Suprapubic skin (tissue), 3 donors: ENCODE data around the gene HPDL.

ENCODE experiments used
- CTCF ChIP-seq, 2 donors: fragments of 200-600 bp in 1 of 2; fragments of 450-650 bp in 1 of 2; sonication (generic) in 1 of 2; IDR thresholded peaks; one replicate each; pipeline ENCODE4 v1.5.1; 2016 to 2019; ENCODE audit warnings: antibody characterized with exemption in 2 of 2, mild to moderate bottlenecking in 1 of 2, moderate library complexity in 1 of 2
- EP300 ChIP-seq: sonication (generic); formaldehyde crosslinking; IDR thresholded peaks from one replicate; pipeline ENCODE4 v1.6.1; 2017; ENCODE audit warnings: antibody characterized with exemption

GRCh38 chr1:45370575-45370974 is 43.9 kb downstream of the HPDL start:
- TF ChIP-seq CTCF (IDR thresholded peaks at IDR 0.05) (no peak), EP300 (no peak)
